Measurements from ENCODE around the gene CYTH3.

DNA sequence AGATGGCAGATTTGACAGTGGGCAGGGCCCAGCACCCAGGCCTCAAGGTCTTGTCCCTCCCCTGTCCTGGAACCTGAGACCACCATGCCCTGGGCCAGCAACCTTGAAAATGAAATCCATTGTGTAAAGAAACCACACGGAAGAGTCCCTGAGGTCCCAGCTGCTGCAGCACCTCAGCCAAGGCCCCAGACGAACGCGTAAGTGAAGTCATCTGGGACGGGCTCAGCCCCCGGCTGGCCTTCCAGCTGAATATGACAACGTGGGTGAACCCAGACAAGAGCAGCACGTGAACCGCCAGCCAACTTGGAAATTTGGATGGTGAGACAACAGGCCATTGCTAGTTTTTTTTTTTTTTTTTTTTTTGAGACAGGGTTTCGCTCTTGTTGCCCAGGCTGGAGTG lies 70.3 kb downstream of the CYTH3 start:
- TF ChIP-seq, protein P1, sequence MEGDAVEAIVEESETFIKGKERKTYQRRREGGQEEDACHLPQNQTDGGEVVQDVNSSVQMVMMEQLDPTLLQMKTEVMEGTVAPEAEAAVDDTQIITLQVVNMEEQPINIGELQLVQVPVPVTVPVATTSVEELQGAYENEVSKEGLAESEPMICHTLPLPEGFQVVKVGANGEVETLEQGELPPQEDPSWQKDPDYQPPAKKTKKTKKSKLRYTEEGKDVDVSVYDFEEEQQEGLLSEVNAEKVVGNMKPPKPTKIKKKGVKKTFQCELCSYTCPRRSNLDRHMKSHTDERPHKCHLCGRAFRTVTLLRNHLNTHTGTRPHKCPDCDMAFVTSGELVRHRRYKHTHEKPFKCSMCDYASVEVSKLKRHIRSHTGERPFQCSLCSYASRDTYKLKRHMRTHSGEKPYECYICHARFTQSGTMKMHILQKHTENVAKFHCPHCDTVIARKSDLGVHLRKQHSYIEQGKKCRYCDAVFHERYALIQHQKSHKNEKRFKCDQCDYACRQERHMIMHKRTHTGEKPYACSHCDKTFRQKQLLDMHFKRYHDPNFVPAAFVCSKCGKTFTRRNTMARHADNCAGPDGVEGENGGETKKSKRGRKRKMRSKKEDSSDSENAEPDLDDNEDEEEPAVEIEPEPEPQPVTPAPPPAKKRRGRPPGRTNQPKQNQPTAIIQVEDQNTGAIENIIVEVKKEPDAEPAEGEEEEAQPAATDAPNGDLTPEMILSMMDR (IDR thresholded peaks at IDR 0.05): no peak
- no peak for TF ChIP-seq POLR2A (IDR thresholded peaks at IDR 0.05)
- no peak for TF ChIP-seq POLR2AphosphoS5 (IDR thresholded peaks at IDR 0.05; ENCODE audit: insufficient read depth in 1 of 2, low read depth in 1 of 2)

Data from vagina (tissue), 2 donors.